GM18520 (cell line): Measurements from ENCODE around the gene GCK.

Experiments
- ATAC-seq: cut with Tn5 transposase; IDR thresholded peaks from one replicate; pipeline ENCODE4 v1.9.1; 2021; ENCODE audit not compliant: unreplicated experiment

The GCK gene

DNA sequence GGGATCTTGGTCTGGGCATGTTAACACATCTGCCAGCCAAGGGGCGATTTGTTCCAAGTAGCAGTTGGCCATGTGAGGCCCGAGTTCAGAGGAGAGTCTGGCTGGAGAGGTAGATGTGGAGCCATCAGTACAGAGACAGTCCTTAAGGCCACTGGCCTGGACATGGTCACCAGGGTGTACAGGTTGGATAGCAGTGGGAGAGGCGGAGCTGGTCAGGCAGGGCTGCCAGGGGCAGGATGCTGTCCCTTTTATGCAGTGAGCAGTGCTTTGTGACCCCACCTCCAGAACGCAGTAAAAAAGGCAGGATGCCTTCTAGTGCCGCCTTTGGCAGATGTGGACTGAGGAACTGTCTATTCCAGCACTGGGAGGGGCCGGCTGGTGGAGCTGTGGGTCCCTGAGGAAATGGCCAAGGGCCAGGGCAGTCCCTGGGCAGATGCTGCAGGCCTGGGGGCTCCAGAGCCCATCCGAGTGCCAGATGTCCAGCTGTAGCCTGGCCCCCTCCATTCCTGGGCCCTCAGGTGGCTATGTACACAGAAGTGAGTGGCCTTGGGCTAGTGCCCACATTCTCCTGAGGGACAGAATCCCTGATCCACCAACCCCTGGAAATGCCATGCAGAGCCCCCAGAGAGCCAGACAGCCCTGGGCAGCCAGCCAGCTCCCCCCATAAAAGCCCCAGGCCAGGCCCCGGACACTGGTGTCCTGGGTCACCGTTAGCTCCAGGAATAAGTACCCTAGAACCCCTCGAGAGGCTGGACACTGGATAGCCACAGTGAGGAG, 31.0 kb downstream of the GCK start:
- ATAC-seq: no peak

GRCh38 chr7:44157116-44158080, 31.8 kb downstream of the GCK start:
- no peak for ATAC-seq

- no peak for ATAC-seq
Measured at GRCh38 chr7:44156453-44157010, 32.7 kb downstream of the GCK start.

GRCh38 chr7:44155191-44156185, 33.8 kb downstream of the GCK start:
- ATAC-seq: no peak

DNA sequence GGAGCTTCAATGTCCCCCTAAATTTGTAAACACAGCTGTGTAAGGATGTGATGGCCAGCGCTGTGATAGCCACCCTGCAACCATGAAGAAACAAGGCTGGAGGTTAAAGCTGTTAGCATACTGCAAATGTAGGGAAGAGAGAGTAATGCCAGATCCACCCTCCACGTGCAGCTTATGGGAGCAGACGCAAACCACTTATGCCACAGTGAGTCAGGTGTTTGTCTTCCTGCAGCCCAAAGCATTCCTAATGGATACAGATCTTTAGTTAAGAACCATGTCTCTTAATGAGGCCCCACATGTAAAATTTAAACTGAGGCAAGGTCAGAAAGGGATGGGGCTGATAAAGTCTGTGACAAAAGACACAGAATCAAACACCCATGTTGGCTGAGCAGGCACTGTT, 34.5 kb downstream of the GCK start:
- ATAC-seq: no peak

GRCh38 chr7:44153948-44154335, 35.3 kb downstream of the GCK start:
- ATAC-seq: no peak

DNA sequence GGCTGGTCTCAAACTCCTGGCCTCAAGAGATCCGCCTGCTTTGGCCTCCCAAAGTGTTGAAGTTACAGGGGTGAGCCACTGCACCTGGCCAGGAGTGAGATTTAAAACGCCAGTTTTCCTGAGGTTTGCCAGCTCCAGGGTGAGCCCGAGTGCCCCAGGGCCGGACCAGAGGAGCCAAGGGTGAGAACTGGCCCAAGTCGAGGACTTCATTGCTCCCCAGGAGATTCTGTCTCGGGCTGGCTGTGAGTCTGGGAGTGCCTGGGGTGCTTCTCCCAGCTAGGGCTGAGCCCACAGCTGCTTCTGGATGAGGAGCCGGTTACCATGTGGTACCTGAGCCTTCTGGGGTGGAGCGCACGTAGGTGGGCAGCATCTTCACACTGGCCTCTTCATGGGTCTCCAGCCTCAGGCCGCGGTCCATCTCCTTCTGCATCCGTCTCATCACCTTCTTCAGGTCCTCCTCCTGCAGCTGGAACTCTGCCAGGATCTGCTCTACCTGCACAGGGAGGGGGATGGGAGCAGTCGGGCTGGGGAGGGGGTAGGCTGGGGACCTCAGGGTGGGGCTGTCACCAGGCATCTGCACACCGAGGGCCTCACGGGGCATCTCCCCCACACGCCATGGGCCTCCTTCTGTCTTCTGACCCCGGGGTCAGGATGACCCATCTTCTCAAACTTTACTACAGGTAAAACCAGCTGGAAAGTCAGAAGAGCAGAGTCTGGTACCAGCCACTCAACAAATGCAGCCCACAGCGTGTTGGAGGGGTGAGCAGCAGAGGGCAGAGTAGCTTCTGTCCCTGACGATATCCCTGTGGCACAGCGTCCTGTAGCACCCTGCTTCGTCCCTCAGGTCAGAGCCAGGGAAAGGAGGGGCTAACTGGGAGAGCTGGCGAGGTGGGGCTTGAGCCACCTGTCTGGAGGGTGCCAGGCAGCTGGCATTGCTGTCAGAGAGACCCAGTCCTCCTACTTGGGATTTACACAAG, 36.0 kb downstream of the GCK start:
- no peak for ATAC-seq

DNA sequence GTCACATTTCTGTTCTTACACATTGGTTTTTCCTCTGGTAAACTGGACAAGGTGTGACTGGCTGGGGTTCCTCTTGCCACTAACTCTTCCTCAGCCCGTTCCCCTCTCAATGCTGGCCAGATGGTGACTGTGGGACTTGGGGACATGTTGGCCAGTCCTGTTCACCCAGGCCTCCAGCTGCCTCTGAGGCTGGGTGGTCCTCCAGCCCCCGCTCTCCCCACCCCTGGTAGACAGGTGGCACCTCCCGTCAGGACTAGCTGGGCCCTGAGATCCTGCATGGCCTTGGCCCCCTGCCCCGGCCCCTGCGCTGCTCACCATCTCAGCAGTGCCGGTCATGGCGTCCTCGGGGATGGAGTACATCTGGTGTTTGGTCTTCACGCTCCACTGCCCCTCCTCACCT, 37.3 kb downstream of the GCK start:
- no peak for ATAC-seq

GRCh38 chr7:44150966-44151941, 38.0 kb downstream of the GCK start:
- ATAC-seq: no peak

DNA sequence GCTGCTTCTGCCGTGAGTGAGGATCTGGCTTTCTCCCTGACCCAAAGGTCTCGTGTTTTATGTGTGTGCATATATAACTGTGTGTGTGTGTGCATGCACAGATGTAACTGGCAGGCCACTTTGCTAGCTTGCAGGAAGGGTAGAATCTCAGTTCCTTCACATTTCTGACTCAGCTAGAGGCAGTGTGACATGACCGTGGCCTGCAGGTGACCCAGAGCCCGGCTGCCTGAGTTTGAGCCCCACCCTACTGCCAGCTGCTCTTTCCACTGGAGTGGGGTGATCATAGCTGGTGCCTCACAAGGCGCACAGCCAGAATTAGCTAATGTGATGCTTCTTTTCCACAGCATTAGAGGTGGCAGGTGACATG, 38.8 kb downstream of the GCK start:
- ATAC-seq: no peak

DNA sequence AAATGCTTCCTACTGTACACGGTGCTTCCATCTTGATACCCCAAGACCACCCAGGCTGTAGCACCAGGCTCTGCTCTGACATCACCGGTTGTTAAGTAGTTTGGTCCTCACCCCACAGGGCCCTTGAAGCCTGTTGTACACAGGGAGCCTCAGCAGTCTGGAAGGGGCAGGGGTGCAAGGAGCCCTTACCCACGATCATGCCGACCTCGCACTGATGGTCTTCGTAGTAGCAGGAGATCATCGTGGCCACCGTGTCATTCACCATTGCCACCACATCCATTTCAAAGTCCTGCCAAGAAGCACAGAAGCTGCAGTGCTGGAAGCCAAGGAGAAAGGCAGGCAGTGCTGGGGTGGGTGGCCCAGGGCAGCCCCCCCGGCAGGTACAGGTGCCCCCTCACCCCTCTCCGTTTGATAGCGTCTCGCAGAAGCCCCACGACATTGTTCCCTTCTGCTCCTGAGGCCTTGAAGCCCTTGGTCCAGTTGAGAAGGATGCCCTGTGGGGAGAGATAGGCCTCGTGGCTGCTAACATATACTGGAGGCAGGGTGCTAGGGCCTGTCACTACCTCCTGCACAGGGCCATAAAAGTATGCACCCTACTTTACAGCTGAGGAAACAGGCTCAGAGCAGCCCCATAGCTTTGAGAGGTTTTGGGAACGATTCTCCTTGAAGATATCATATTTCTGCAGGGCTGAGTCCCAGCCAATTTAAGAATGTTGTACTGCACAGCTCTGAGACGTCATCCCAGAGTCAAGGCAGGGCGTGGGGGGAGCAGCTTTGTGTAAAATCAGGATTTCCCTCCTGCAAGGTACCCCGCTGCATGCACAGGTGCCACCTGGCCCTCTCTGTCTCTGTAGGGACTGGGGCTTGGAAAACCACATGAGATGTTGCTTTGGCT, 39.4 kb downstream of the GCK start:
- ATAC-seq: no peak

DNA sequence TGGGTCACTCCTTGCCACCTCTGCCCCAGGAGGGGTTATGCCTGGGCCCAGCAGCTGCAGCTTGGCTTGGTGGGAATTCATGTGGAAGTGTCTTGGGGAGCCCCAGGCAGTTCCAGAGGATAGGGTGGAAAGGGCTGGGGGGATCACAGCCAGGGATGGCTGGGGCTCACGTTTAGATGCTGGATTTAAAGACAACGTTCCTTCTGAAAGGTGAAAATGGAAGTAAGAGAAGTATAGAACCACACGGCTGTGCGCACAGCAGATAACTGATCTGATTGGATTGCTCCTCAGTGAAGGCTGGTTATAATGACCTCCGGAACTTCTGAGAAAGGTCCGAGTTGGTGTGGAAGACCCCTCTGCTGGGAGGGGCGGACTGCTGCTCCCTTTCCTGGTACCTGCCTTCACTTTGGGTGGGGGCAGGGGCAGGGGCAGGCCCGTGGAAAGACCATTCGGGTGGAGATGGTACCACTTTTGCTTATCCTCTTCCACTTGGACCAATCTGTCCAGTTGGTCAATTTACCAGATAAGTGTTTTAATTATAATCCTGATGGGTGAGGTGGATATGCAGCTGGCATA, 40.2 kb downstream of the GCK start:
- ATAC-seq: no peak

- no peak for ATAC-seq
Measured at GRCh38 chr7:44148166-44148565, 41.1 kb downstream of the GCK start.

GRCh38 chr7:44147026-44147991, 41.9 kb downstream of the GCK start:
- ATAC-seq: no peak

GRCh38 chr7:44145969-44146911, 43.0 kb downstream of the GCK start:
- ATAC-seq: no peak
